GM19455 (cell line): ENCODE results near the gene NFATC1.

Source experiments
- ATAC-seq: cut with Tn5 transposase; IDR thresholded peaks from one replicate; pipeline ENCODE4 v1.9.1; 2021; ENCODE audit not compliant: unreplicated experiment

The NFATC1 gene

DNA sequence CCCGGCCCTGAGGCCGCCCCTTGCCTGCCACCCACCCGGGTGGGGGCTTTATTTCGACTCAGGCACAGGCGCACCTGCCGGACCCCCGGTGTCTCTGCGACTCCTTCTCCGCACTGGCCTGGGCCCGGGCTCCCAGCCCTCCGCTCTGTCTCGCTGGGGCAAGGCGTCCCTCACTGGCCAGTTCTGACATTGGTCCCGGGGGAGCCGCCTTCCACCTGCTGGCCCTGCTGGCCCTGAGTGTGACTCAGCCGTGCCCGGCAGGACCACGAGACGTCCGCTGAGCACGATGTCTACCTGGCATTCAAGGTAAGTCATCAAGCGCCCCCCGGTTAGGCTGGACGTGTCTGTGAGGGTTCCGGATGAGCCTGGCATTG, 152.3 kb downstream of the NFATC1 start:
- ATAC-seq = no peak

DNA sequence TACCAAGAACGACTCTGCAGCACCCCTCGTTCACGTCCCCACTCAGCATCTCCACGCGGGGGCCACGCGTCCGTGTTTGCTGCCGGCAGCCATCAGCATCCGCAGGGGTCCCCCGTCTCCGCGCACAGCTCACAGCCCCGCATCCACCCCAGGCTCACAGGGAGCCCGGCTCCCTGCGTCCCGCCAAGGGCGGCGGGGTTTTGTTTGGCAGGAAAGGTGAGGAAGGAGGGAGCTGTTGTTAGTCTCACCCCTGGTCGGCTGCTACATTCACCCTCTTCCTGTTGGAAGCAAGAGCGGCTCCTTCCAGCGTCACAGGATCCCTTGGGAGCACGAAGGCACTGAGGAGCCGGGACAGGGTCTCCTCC, 152.9 kb downstream of the NFATC1 start:
- ATAC-seq = no peak

DNA sequence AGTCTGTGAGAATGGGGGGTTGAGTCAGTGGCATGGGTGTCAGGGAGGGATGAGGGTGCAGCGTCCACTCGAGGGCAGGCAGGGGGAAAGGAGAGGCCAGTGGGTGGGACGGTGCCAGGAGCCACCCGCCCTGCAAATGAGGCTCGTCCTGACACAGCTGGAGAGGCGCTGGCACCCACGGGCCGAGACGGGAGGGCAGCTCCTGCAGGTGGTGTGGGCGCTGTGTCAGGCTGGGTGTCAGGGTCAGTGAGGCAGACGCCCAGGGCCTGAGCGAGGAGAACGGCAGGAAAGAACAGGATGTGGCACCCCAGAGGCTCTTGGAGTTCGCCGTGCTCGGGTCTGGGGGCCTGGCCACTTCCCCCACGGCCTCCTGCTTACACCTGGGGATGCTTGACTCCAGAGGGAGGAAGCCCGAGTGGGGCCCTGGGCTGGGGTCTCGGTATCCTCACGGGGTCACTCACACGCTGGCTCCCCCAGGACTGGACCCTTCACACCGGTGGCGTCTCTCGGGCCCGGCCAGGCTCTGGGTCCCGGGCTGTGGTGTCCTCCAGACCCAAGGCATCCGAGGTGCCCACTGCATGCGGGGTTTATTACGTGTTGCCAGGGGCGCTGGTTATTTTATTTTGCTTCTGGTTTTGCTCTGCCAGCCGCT, 153.4 kb downstream of the NFATC1 start:
- ATAC-seq = no peak

DNA sequence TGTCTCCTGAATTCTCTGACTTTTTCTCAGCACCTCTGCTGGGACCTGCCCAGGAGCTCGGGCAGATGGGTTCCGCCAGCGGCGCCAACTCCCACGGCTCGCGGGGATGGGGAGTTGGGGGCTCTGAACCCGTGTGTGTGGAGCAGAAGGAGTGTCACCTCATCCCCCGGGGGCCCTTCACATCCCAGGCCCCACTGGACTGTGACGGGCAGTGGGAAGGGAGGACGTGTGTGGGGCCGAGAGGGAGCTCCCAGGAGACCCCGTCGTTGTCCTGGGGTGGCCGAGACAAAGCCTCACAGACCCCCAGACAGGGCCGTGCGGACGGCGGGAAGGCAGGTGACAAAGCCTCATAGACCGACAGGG, 153.9 kb downstream of the NFATC1 start:
- ATAC-seq = no peak

DNA sequence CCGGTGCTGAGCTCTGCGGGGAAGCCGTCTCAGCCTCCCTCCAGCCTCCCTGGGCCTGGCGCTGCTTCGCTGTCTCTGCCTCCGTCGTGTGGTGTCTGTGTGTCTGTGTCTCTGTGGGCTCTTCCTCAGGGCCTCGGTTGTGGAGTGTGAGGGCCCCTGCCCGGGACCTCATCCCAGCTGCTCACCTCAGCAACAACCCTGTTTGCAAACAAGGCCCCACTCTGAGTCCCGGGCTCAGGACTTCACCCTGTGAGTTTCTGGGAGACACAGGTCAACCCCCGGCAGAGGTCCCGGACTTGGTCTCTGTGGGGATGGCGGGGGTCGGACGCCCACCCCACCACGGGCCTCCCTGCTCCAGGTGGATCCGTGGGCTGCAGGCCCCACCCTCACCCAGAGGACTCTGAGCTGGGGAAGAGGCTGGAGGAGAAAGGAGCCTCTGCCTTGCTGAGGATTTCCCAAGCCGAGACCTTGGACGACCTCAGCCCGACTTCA, 156.5 kb downstream of the NFATC1 start:
- ATAC-seq = no peak

DNA sequence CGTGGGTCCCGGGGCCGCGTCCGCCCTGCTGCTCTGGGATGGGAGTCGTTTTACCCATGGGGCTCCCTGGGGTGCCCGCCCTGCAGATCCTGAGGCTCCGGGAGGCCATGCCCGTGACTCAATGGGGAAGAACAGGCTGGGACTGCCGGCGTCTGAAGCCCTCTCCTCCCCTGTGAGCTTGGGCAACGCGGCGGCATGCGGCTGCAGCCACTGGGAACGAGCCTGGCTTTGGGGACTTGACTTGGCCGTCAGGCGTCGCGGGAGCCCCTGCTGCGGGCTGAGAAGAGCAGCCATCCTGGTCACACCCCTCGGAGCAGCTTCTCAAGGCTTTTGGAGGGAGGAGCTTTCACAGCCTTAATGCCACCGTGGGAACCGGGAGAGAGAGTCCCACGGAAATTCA, 157.0 kb downstream of the NFATC1 start:
- ATAC-seq = no peak

DNA sequence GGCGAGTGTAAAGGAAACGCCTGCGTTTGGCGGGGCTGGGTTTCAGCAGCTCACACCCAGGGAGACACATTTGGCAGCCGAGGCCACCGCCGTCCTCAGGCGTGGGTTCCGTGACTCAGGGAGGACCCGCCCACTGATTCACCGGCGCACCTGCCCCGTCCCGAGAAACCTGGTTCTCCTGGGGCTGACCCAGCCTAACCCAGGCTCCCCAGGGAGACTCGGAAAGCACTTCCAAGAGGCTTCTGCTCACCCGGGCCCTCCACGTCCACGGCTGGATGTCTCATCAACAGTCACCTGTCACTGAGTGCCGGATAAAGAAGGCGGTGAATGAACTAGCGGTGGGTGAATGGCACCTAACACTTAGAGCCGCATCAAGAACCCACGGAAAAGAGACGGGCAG, 157.4 kb downstream of the NFATC1 start:
- no peak for ATAC-seq

DNA sequence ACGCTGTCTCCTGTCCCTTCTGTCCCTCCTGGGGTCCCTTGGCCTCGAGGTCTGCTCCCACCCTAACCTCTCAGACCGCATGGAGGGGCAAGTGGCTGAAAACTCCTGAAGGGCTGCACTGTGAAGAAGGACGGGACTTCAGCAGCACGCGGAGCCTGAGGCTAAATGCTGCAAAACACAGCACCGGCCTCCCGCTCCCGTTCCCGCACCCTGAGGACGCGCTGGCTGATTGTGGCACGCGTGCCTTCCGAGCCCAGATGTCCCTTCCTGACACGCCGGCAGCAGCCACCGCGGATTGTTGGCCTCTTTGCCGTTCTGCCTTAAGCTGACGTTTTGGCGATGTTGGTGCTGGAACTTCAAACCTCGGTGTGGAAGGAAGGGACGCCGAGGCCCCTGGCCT, 158.0 kb downstream of the NFATC1 start:
- no peak for ATAC-seq

DNA sequence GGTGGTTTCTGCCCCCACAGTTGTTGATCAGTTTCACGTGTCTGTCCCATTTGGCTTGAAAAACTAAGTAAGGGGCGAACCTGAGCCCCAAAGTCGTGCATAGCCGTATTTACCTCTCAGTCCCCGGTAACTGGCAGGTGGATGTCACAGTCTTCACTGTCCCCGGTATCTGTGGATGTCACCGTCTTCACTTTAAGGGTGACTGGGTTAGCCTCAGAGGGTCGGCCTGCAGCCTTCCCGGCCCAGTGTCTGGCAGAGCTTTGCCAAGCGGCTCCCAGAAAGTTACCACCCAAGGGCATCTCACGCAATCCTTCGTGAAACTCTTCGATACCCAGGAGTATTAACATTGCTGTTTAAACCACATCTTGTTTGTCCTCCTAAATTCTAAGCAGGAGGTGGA, 158.6 kb downstream of the NFATC1 start:
- ATAC-seq = no peak

DNA sequence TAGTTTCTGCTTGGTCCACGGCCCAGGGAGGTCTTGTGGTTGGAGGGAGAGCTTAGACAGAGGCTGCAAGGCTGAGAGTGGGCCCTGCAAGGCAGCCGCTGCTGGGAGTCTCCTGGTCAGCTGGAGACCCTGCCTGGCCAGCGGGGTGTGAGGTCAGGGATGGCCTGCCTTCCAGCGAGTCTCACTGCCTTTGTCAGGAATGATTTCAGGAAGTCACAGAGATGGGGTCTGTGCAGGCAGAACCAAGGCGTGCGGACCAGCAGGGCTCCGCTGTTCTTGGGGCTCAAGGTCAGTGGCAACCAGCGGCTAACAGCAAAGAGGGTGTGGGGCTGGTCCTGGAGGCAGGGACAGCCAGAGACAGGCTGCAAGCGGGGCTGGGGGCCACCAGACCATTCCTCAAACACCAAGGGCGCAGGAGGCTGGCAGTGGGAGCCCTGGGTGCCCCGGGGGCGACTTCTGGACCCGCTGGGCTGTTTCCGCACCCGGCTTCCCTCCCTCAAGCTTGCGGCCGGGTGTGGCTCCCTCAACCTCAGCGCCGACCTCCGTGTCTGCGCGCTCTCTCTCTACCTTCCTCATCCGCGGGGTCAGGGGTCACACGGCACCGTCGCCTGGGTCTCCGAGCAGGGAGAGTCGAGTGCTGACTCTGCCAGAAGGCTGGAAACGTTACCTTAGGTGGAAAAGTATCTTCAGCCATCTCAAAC, 159.4 kb downstream of the NFATC1 start:
- no peak for ATAC-seq

DNA sequence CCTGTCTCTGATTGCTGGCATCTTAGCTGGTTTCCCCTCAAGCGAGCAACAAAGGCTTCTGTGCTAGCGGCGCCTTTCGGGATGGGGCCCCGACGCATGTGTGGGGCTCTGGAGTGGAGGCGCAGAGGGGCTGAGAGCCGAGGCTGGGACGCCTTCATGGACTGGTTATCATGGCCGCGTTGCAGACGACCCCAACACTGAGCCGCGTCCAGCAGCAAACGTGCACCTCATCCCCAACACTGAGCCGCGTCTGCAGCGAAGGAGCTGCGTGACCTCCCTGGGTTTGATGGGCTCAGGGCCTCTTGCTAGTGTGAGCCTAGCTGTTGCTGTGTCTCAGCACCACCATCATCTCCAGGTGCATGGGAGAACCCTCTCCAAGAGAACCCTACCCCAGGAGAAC, 160.2 kb downstream of the NFATC1 start:
- ATAC-seq = no peak

DNA sequence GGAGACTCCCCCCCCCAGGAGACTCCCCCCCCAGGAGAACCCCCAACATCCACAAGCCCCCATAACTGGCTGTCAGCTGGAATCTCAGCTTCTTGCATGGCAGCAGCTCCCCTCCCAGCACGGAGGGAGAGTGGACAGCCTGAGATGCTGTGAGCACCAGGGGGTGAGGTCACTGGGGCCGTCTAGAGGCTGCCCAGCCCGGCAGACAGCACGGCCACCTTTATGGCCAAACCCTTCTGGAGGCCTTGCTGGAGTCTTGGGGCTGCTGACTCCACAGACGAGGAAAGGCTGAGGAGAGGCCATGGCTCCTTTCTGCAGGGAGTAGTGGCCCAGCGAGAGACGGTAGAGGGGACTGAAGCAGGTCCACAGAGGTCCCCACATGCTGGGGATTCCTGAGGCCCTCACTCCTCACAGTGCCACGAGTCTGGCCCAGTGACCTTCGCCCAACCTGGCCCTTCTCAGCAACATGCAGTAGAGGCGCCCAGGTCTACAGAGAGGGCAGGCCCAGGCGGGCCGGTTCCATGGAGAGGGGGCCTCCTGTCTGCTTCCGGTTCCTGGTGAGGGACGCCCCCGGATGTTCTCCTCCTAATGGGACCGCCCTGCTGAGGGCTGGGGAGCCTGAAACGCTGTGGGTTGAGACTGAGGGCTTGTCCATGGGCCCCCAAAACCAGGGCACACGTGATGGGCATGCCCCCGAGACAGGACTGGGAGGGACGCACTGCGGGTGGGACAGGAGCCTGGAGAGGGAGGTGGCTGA, 161.3 kb downstream of the NFATC1 start:
- no peak for ATAC-seq

DNA sequence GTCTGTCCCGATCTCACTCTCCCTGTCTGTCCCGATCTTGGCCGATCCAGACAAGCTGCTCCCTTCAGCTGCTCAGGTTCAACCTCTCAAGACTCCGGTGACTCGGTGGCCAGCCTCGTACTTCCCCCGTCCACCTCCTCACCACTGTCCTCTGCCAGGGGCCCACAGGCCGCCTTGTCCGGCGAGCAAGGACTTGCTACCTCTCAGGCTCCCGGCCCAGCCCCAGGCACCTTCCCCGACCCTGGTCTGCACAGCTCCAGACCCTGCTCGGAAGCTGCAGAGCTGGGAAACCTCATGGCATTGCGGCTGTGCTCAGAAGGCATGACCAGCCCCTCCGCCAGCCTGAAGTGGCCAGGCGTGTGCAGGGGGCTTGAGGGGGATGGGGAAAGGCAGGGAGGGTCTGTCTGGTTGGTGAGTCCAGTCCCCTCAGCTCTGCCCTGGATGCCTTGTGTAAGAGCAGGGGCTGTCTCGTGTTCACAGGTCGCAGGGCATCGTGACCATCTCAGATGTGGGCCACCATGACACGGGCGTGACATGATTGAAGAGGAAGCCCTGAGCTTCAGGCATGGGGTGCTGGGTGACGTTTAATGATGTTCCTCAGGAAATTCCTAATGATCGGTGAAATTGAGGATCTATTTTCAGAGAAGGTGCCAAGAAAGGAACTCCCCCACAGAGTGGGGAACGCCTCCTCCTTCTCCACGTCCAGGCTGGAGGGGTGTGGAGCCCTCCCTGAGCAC, 162.6 kb downstream of the NFATC1 start:
- no peak for ATAC-seq

DNA sequence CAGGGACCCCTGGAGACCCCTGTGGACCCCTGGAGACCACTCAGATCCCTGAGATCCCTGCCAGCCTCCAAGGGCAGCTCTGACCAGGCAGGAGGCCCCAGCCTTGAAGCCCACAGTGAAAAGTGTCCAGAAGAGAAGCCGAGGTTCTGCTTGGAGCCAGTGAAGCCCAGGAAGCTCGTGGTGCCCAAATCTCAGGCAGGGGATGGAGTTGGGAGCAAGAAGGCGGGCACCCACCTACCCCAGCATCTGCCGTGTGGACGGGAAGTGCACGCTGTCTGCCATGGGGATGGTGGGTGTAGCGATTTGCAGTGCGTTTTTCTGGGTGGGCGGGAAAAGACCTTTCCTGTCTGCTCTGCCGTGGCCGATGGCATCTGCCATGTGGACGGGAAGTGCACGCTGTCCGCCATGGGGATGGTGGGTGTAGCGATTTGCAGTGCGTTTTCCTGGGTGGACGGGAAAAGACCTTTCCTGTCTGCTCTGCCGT, 163.2 kb downstream of the NFATC1 start:
- ATAC-seq = no peak

DNA sequence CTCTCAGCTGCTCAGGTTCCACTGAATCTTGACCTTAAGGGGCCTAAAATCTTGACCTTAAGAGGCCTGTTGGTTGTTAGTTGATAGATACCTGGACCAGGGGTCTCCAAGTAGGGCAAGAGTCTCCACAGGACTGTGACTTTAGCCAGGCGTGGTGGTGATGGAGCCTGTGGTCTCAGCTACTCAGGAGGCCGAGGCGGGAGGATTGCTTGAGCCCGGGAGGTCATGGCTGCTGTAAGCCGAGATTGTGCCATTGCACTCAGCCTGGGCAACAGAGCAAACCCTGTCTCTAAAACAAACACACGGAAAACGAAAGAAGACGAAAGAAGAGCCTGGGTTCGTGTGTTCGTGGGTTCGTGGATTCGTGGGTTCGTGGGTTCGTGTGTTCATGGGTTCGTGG, 163.7 kb downstream of the NFATC1 start:
- ATAC-seq = no peak

DNA sequence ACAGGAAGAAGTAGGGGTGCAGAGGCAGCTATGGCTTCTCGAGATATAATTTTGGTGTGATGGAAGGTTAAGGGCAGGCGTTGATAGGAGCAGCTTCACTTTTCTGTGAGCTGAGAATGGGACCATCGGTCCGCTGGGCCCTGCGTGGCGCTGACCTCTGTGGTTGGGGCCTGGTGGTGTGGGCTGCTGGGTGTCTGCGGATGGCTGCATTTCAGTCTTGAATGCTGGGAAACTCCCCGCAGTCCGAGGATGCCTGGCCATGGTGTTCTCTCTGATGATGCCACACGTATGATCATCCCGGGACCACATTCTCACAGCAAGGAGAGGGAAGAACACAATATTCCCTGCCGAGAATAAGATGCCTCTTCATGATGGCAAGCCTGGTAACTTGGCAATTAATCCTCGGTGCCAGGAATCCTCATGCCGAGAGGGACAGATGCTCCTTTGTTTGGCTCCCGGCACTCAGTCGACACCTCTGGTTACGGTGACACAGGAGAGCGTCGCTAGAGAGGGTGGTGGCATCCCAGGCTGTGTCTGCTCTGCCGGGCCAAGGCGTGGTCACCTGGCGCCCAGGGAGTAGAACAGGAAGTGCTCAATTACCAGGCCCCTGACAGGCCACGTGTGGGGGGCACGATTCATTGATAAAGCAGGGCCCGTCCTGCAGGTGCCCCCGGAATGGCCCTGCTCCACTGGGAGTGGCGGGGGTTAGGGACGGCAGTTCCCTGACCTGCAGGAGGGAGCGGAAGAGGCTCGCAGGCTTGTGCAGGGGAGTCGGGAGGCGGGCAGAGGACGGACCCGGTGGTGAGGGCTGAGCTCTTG, 164.5 kb downstream of the NFATC1 start:
- no peak for ATAC-seq

DNA sequence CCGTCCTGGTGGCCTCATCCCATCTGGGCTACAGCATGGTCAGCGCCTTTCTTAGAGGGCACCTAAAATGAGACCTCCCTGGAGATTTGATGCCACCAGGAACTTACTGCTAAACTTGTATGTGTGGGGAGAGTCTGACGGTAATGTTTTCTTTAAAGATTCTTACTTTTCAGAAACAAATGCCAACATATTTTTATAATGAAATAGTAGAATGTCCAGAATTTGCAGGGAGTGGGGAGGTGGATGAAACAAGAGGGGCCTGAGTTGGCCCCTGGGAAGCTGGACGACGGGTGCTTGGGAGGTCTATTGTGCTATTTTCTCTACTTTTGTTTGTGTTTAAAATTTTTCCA, 165.1 kb downstream of the NFATC1 start:
- ATAC-seq = no peak

DNA sequence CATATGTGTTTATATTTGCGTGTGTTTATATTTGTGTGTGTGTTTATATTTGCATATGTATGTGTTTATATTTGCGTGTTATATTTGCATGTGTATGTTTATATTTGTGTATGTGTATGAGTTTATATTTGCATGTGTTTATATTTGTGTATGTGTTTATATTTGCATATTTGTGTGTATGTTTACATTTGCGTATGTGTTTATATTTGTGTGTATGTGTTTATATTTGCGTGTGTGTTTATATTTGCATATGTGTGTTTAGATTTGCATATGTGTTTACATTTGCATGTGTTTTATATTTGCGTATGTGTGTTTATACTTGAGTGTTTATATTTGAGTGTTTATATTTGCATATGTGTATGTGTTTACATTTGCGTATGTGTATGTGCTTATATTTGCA, 168.2 kb downstream of the NFATC1 start:
- ATAC-seq = no peak

DNA sequence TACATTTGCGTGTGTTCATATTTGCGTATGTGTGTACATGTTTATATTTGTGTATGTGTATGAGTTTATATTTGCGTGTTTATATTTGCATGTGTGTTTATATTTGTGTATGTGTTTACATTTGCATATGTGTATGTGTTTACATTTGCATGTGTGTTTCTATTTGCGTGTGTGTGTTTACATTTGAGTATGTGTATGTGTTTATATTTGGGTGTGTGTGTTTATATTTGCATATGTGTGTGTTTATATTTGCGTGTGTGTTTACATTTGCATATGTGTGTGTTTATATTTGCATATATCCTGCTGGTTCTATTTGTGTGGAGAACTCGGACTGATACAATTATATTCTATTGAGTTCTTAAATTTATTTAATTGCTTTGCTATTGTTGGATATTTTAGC, 168.7 kb downstream of the NFATC1 start:
- no peak for ATAC-seq

DNA sequence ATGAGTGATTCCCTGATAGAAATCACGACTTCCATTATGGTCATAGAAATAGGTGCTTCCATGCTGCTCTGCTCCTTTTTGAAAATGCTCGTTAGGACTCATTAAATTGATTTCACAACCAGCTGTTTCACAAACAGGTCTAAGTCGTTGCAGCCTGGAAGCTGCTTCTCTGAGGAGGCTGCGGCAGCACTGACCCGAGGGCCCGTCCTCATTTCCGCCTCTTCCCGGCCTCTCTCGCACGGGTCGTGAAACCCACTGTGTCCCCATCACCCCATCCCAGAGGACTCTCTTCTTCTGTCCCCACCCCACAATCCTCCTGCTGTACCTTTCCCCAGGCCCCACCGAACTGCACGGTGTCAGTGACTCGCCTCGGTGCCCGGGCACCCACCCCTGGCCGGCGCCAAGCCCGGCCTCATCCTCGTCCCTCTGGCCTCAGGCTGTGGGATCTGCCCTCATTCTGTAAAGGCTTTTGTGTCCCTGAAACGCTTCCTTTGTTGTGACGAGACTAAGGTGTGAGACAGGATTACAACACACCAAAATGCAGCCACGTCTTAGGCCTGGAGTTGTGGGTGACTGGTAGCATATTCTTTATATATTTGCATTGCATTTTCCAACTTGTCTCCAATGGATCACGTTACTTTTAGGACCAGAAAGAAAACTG, 171.2 kb downstream of the NFATC1 start:
- ATAC-seq = no peak
